Psoas muscle (tissue), 8 donors: ENCODE results near the gene ICAM4. TPM values are rescaled to one million over a fixed set of nuclear protein-coding genes. Genes with fewer than 3 reads are reported as not detected.
"Not testable (repeated sequence)": the region's sequence is repeated elsewhere in the genome, so short reads cannot be mapped to it uniquely, and the experiment has no call there.

Experiments
- ATAC-seq, 4 donors: fragments of 200-7000 bp; cut with Tn5 transposase; one replicate each; pipeline ENCODE4 v1.9.1; 2020; ENCODE audit warnings: moderate library complexity in 3 of 4, mild to moderate bottlenecking in 2 of 4
- DNase-seq, 2 donors: peaks; one replicate each; pipeline ENCODE4 v3.0.0-alpha.2; 2020
- H3K27ac ChIP-seq: fragments of 200-600 bp; one replicate; pipeline ENCODE4 v1.8.0; 2022
- H3K27me3 ChIP-seq, 3 donors: fragments of 200-600 bp in 1 of 3; one replicate each; pipeline versions ENCODE4 v1.6.1 to v1.8.0; 2013 to 2022; ENCODE audit warnings: low read length in 2 of 3, mild to moderate bottlenecking in 2 of 3, moderate library complexity in 1 of 3; ENCODE audit not compliant: insufficient read depth in 3 of 3
- H3K36me3 ChIP-seq, 2 donors: fragments of 200-600 bp in 1 of 2; one replicate each; pipeline versions ENCODE4 v1.6.1 to v1.8.0; 2013 to 2022; ENCODE audit warnings: low read depth in 1 of 2, mild to moderate bottlenecking in 1 of 2, moderate library complexity in 1 of 2; ENCODE audit not compliant: insufficient read depth in 1 of 2
- H3K4me1 ChIP-seq: fragments of 200-600 bp; one replicate; pipeline ENCODE4 v1.8.0; 2022
- H3K4me3 ChIP-seq: fragments of 200-600 bp; one replicate; pipeline ENCODE4 v1.8.0; 2022; ENCODE audit warnings: mild to moderate bottlenecking
- H3K9me3 ChIP-seq: fragments of 200-600 bp; one replicate; pipeline ENCODE4 v1.8.0; 2022
- WGBS, 3 donors: extraction: QIAGEN DNeasy Blood & Tissue Kit; methylation state at CpG; one replicate each; pipeline versions ENCODE4 v1.1.6 to v1.1.7; 2013; 5-methylcytosine and 5-hydroxymethylcytosine counted together
- intact Hi-C, 2 donors: fragments of 100-400 bp; cut with DNase I; formaldehyde crosslinking; loops; one replicate each; pipeline versions ENCODE4 v1.11.0 to v1.14.2; 2022
- polyA plus RNA-seq, 3 donors: library from polyadenylated mRNA; stranded (reverse); fragments of 200-250 nt; gene quantifications; one replicate each; pipeline ENCODE4 v1.2.3, GENCODE V29; 2013
- total RNA-seq, 4 donors: library from RNA; stranded (reverse); fragmentation: NEBNext Ultra II Directional in 2 of 4; extraction: Animal tissue kit (Norgen Biotek cat#: 25700) in 2 of 4; gene quantifications; one replicate each; pipeline versions ENCODE4 v1.2.1 to v1.2.4, GENCODE V29; 2021 to 2023
- TF ChIP-seq, protein P1 (sequence below): fragments of 200-600 bp; IDR thresholded peaks from one replicate; pipeline ENCODE4 v1.8.0; 2022; ENCODE audit warnings: antibody characterized with exemption
- donor health status: healthy with polysubstance abuse.
- donor health status: DM: no; HTN: no; CAD: no; lungs with moderate emphysema.
- donor health status: Bipolar disorder and iron deficiency.
- donor health status: healthy.
- donor health status: DM: yes; HTN: yes; CAD: no.
- donor health status: DM: no; HTN: no; CAD: no.
- donor health status: DM: no; HTN: no; CAD: no.
- donor health status: DM: yes; HTN: yes; CAD: no.

The ICAM4 gene
- total and polyA plus RNA-seq, 7 donors = 0.04 to 0.47 (median 0.18) TPM; not detected in 4

DNA sequence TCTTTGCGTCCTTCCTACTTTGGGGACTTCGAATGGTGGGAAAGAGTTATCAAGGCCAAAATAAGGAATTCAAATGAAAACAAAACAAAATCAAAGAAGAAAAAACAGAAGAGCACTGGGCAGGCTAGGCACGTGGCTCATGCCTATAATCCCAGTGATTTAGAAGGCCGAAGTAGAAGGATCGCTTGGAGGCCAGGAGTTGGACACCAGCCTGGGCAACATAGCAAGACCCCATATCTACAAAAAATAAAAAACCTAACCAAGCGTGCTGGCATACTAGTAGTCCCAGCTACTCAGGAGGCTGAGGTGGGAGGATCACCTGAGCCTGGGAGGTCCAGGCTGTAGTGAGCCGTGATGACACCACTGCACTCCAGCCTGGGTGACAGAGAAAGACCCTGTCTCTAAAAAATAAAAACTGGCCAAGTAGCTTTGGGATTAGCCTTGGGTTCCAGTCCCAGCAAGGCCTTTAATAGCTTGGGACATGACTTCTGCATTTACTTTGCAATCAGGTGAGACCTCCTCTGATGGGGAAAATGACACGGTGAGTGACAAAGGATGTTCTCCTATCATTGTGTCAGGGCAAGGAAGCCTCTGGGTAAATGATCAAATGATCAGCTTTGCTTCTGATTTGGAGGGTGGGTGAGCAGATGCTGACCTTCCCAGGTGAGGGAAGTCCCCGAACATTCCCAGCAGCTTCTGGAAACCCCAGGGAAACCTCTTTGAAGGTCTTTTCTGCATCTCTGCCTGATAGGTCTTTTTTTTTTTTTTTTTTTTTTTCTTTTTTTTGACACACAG is 8.8 kb upstream of the ICAM4 start:
- Histone ChIP-seq H3K36me3 (peaks cover 0 to 8% of the 10 kb centered on the region in 2 donors), H3K27ac (no peak overlapping the region), H3K4me1 (no peaks in the 10 kb centered on the region), H3K9me3 (no peaks in the 10 kb centered on the region), H3K27me3 (peaks cover 0 to 3% (median 0%) of the 10 kb centered on the region in 3 donors), H3K4me3 (no peak overlapping the region)
- 86 to 92% (median 87%) methylated on average over 9 of the region's 9 CpGs for WGBS, 3 donors
- intact Hi-C loops = no loop called here
- DNase-seq = no peak
- no peak for ATAC-seq
- TF ChIP-seq, protein P1, sequence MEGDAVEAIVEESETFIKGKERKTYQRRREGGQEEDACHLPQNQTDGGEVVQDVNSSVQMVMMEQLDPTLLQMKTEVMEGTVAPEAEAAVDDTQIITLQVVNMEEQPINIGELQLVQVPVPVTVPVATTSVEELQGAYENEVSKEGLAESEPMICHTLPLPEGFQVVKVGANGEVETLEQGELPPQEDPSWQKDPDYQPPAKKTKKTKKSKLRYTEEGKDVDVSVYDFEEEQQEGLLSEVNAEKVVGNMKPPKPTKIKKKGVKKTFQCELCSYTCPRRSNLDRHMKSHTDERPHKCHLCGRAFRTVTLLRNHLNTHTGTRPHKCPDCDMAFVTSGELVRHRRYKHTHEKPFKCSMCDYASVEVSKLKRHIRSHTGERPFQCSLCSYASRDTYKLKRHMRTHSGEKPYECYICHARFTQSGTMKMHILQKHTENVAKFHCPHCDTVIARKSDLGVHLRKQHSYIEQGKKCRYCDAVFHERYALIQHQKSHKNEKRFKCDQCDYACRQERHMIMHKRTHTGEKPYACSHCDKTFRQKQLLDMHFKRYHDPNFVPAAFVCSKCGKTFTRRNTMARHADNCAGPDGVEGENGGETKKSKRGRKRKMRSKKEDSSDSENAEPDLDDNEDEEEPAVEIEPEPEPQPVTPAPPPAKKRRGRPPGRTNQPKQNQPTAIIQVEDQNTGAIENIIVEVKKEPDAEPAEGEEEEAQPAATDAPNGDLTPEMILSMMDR = no peak

DNA sequence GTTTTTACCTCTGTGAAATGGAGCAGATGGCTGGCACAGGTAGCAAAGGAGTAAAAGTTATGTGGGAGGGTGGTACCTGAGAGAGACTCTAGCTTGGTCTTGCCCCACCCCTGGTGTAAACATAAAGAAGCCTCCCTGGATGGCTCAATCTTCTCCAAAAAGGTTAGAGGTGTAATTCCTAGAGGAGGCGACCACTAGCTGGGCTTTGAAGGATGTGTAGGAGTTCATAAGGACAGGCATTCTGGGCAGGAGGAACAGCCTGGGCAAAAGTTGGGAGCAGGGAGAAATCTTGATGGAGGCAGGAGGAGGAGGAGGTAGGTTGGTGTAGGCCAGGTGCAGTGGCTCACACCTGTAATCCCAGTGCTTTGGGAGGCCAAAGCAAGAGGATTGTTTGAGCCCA is 7.8 kb upstream of the ICAM4 start:
- TF ChIP-seq, protein P1 = no peak
- H3K4me1 ChIP-seq = no peaks in the 10 kb centered on the region
- no peak overlapping the region for H3K27ac ChIP-seq
- intact Hi-C loops = no loop called here
- H3K27me3 ChIP-seq = peaks cover 0 to 3% (median 0%) of the 10 kb centered on the region in 3 donors
- H3K36me3 ChIP-seq = peaks cover 0 to 9% of the 10 kb centered on the region in 2 donors
- no peak for ATAC-seq
- no peaks in the 10 kb centered on the region for H3K9me3 ChIP-seq
- no peak overlapping the region for H3K4me3 ChIP-seq
- WGBS, 3 donors = 94 to 100% (median 98%) methylated on average over 1 of the region's 1 CpG
- DNase-seq = no peak

DNA sequence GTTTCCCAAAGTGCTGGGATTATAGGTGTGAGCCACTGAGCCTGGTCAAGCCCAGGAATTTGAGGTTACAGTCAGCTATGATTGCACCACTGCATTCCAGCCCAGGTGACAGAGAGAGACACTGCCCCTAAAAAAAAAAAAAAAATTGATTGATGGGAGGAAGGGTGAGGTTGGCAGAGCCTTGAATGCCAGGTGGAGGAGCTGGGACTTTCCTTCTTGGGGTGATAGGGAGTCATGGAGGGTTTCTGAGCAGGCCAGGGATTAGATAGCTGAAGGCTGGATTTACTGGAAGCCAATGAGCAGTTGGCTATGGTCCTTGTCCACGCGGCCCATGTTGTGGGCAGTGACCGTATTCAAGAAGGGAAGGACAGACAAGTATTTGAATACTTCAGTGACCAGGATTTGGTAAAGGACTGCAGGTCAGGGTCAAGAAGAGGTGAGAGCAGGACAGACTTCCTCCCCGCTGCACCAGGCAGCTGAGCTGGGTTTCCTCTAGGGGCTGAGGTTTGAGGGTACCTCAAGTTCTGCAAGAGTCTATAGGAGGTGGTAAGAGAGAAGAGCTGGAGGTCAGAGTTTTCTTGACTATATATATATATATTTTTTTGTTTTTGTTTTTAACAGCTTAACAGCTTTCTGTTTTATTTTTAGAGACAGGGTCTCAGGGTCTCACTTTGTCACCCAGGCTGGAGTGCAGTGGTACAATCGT is 6.9 kb upstream of the ICAM4 start:
- Histone ChIP-seq H3K9me3 (no peaks in the 10 kb centered on the region), H3K27ac (no peak overlapping the region), H3K4me3 (no peak overlapping the region), H3K4me1 (no peaks in the 10 kb centered on the region), H3K27me3 (peaks cover 0 to 3% (median 0%) of the 10 kb centered on the region in 3 donors), H3K36me3 (peaks cover 0 to 9% of the 10 kb centered on the region in 2 donors)
- DNase-seq (no peak), ATAC-seq (peak in 1 of 4 donors; percentile 43)
- intact Hi-C loops = no loop called here
- WGBS, 3 donors = 75 to 86% (median 80%) methylated on average over 5 of the region's 5 CpGs
- TF ChIP-seq, protein P1 = no peak

DNA sequence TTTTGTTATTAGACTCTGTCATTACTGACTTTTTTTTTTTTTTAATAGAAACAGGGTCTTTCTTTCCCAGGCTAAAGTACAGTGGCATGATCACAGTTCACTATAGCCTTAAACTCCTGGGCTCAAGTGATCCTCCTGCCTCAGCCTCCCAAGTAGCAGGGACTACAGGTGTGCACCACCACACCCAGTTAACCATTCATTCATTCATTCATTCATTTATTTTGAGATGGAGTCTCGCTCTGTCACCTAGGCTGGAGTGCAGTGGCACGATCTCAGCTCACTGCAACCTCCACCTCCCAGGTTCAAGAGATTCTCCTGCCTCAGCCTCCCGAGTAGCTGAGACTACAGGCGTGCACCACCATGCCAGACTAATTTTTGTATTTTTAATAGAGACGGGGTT is 4.7 kb upstream of the ICAM4 start:
- H3K27ac ChIP-seq, DNase-seq, ATAC-seq, H3K4me3 ChIP-seq, H3K9me3 ChIP-seq, intact Hi-C loops, H3K4me1 ChIP-seq: not testable (repeated sequence)
- WGBS, 3 donors = 94 to 95% (median 94%) methylated on average over 5 of the region's 5 CpGs
- Histone ChIP-seq H3K27me3 (peaks cover 0 to 11% (median 0%) of the 10 kb centered on the region in 3 donors), H3K36me3 (peaks cover 0 to 12% of the 10 kb centered on the region in 2 donors)
